HepG2 (cell line): ENCODE data around the gene NDUFAF3. TPM values are rescaled to one million over a fixed set of nuclear protein-coding genes. Genes with fewer than 3 reads are reported as not detected.

Experiments
- ATAC-seq: fragments of 200-7000 bp; cut with Tn5 transposase; 3 replicates; pipeline ENCODE4 v1.9.1; 2020; ENCODE audit warnings: mild to moderate bottlenecking, moderate library complexity
- BruUV-seq: library from RNA; stranded (reverse); fragments of 400-500 nt; replicated peaks from 2 replicates; lab custom pipeline; 2021; lab: Mats Ljungman, UMichigan
- CTCF ChIA-PET: fragments of 300-600 bp; formaldehyde crosslinking; extraction: SDS; loops from one replicate; lab custom pipeline; 2021; ENCODE audit warnings: low total read pairs, inconsistent platforms, low intra/inter-chr PET ratio; lab: Yijun Ruan, JAX
- POLR2A ChIA-PET: fragments of 350-600 bp; sonication (Branson Sonifier 250); formaldehyde crosslinking; loops from one replicate; lab custom pipeline; 2020; ENCODE audit warnings: antibody characterized with exemption, inconsistent platforms; lab: Yijun Ruan, JAX
- DNase-seq: peaks from one replicate; pipeline ENCODE4 v3.0.0-alpha.2; 2015; ENCODE audit warnings: low spot score
- FAIRE-seq: peaks from 3 replicates; lab custom pipeline; 2011; peaks lifted over from hg19 to GRCh38; lab: Jason Lieb, UNC
- H2AFZ ChIP-seq: one replicate; pipeline ENCODE4 v1.6.1; 2011; ENCODE audit warnings: low read length, inconsistent platforms
- H3K27ac ChIP-seq: fragments of 300-600 bp; 3 replicates; pipeline ENCODE4 v1.8.0; 2011; ENCODE audit warnings: mixed run types, mild to moderate bottlenecking, mixed read lengths, low read length, inconsistent platforms; ENCODE audit not compliant: insufficient read depth; ENCODE audit errors: extremely low read length
- H3K27me3 ChIP-seq, 2 experiments: fragments of 200-600 bp in 1 of 2; 2 replicates in 1 of 2; 3 replicates in 1 of 2; pipeline versions ENCODE4 v1.6.0 to v1.8.0; 2011; ENCODE audit warnings: low read length in 2 of 2, mild to moderate bottlenecking in 2 of 2, moderate library complexity in 2 of 2, inconsistent platforms in 1 of 2; ENCODE audit not compliant: insufficient read depth in 2 of 2, control insufficient read depth in 1 of 2
- H3K36me3 ChIP-seq, 2 experiments: fragments of 200-600 bp in 1 of 2; replicated peaks in 1 of 2; 2 replicates in 1 of 2; 3 replicates in 1 of 2; pipeline versions ENCODE4 v1.5.1 to v1.8.0; 2011; ENCODE audit warnings: low read length in 2 of 2, inconsistent platforms in 1 of 2; ENCODE audit not compliant: insufficient read depth in 2 of 2, control insufficient read depth in 1 of 2
- H3K4me1 ChIP-seq: 2 replicates; pipeline ENCODE4 v1.5.1; 2012; ENCODE audit warnings: low read length, inconsistent platforms; ENCODE audit not compliant: insufficient read depth
- H3K4me2 ChIP-seq: 2 replicates; pipeline ENCODE4 v1.6.0; 2011; ENCODE audit warnings: low read depth, low read length, inconsistent platforms
- H3K4me3 ChIP-seq, 3 experiments: fragments of 200-600 bp in 1 of 3; sonication (generic), shearing (Covaris generic) in 1 of 3; replicated peaks in 1 of 3; 2 replicates each; pipeline ENCODE4 v1.5.1; 2011 to 2016; ENCODE audit warnings: low read length in 3 of 3, inconsistent platforms in 2 of 3, low read depth in 2 of 3, mild to moderate bottlenecking in 2 of 3, control low read depth in 1 of 3, mixed read lengths in 1 of 3; ENCODE audit not compliant: insufficient read depth in 1 of 3
- H3K79me2 ChIP-seq: one replicate; pipeline ENCODE4 v1.6.1; 2011; ENCODE audit warnings: low read length, inconsistent platforms; ENCODE audit not compliant: insufficient read depth
- H3K9ac ChIP-seq: 2 replicates; pipeline ENCODE4 v1.6.0; 2011; ENCODE audit warnings: mild to moderate bottlenecking, low read depth, low read length, inconsistent platforms; ENCODE audit not compliant: insufficient read depth
- H3K9me3 ChIP-seq: 2 replicates; pipeline ENCODE4 v1.5.1; 2012; ENCODE audit warnings: mild to moderate bottlenecking, low read length
- H4K20me1 ChIP-seq: 2 replicates; pipeline ENCODE4 v1.6.0; 2011; ENCODE audit warnings: inconsistent platforms, mild to moderate bottlenecking, low read length, moderate library complexity; ENCODE audit not compliant: insufficient read depth
- E2F1 ChIP-seq: sonication (generic); formaldehyde crosslinking; IDR thresholded peaks from 2 replicates; pipeline ENCODE4 v1.5.0; 2020; ENCODE audit warnings: missing genetic modification reagents
- HMG20B ChIP-seq: conservative IDR thresholded peaks from 2 replicates; pipeline ENCODE4 v1.6.1; 2016; ENCODE audit warnings: missing genetic modification reagents, missing compliant biosample characterization
- HOXD1 ChIP-seq: sonication (generic); formaldehyde crosslinking; IDR thresholded peaks from 2 replicates; pipeline ENCODE4 v1.5.0; 2020; ENCODE audit warnings: missing genetic modification reagents
- KLF11 ChIP-seq: IDR thresholded peaks from 2 replicates; pipeline ENCODE4 v1.6.1; 2016; ENCODE audit warnings: missing compliant biosample characterization
- NR1H2 ChIP-seq: sonication (generic); formaldehyde crosslinking; IDR thresholded peaks from 2 replicates; pipeline ENCODE4 v1.8.1; 2022; ENCODE audit warnings: low read depth, missing genetic modification reagents, borderline replicate concordance
- POGZ ChIP-seq: sonication (generic); formaldehyde crosslinking; IDR thresholded peaks from 2 replicates; pipeline ENCODE4 v1.4.0; 2020; ENCODE audit warnings: mild to moderate bottlenecking, missing genetic modification reagents
- RAD21 ChIP-seq: fragments of 450-650 bp; formaldehyde crosslinking; IDR thresholded peaks from 2 replicates; pipeline ENCODE4 v1.5.0; 2020; ENCODE audit warnings: mild to moderate bottlenecking
- RBAK ChIP-seq: sonication (generic); formaldehyde crosslinking; IDR thresholded peaks from 2 replicates; pipeline ENCODE4 v1.5.1; 2020; ENCODE audit warnings: mild to moderate bottlenecking, missing genetic modification reagents
- SP140L ChIP-seq: sonication (generic); formaldehyde crosslinking; IDR thresholded peaks from 2 replicates; pipeline ENCODE4 v1.4.0; 2020; ENCODE audit warnings: missing genetic modification reagents, borderline replicate concordance
- STAG1 ChIP-seq: sonication (generic); formaldehyde crosslinking; IDR thresholded peaks from 2 replicates; pipeline ENCODE4 v1.4.0; 2020; ENCODE audit warnings: missing genetic modification reagents
- TGIF2 ChIP-seq: IDR thresholded peaks from 2 replicates; pipeline ENCODE4 v1.6.1; 2016; ENCODE audit warnings: control low read depth, missing compliant biosample characterization
- TMF1 ChIP-seq: sonication (generic); formaldehyde crosslinking; IDR thresholded peaks from 2 replicates; pipeline ENCODE4 v1.8.1; 2022; ENCODE audit warnings: low read depth, missing genetic modification reagents
- TOPORS ChIP-seq: sonication (generic); formaldehyde crosslinking; IDR thresholded peaks from 2 replicates; pipeline ENCODE4 v1.8.0; 2023; ENCODE audit warnings: mild to moderate bottlenecking, missing genetic modification reagents
- ZNF136 ChIP-seq: sonication (generic); formaldehyde crosslinking; IDR thresholded peaks from 2 replicates; pipeline ENCODE4 v1.8.1; 2022; ENCODE audit warnings: low read depth, mild to moderate bottlenecking, moderate library complexity, missing genetic modification reagents
- ZNF234 ChIP-seq: sonication (generic); formaldehyde crosslinking; conservative IDR thresholded peaks from 2 replicates; pipeline ENCODE4 v1.5.1; 2020; ENCODE audit warnings: mild to moderate bottlenecking, missing genetic modification reagents
- ZNF414 ChIP-seq: sonication (generic); formaldehyde crosslinking; IDR thresholded peaks from 2 replicates; pipeline ENCODE4 v1.5.0; 2020; ENCODE audit warnings: missing genetic modification reagents
- WGBS: methylation state at CpG from one replicate; pipeline ENCODE4 v1.1.6; 2017; ENCODE audit warnings: low lambda C conversion rate; 5-methylcytosine and 5-hydroxymethylcytosine counted together
- in situ Hi-C: cut with HindIII; loops from 2 replicates; pipeline ENCODE4 v1.10.0; 2017; ENCODE audit warnings: low pct_unique_long_range_greater_than_20kb; ENCODE audit not compliant: extremely low pct_ligation_motif_present
- intact Hi-C: fragments of 100-400 bp; cut with micrococcal nuclease; formaldehyde crosslinking; loops from one replicate; pipeline ENCODE4 v1.10.0; 2022; ENCODE audit not compliant: unreplicated experiment
- polyA plus RNA-seq, 8 experiments: library from polyadenylated mRNA; depleted of rRNA in 3 of 8; stranded (reverse) in 7 of 8; unstranded in 1 of 8; fragments of >200 nt; fragmentation: Illumina TruSeq in 4 of 8; extraction: Trizol in 4 of 8; gene quantifications; 2 replicates each; pipeline versions ENCODE4 v1.2.1 to v1.2.3, GENCODE V29; 2011 to 2016; ENCODE audit warnings: low read depth in 4 of 8, missing spikeins in 1 of 8, mixed read lengths in 1 of 8; ENCODE audit not compliant: insufficient read depth in 1 of 8
- total RNA-seq, 5 experiments: library from RNA; depleted of rRNA; stranded (reverse); fragments of >200 nt; fragmentation: Illumina TruSeq; extraction: Trizol; gene quantifications; 2 replicates each; pipeline ENCODE4 v1.2.3, GENCODE V29; 2016; ENCODE audit warnings: low read depth in 1 of 5
- TF ChIP-seq, protein P1 (sequence below): sonication (generic); formaldehyde crosslinking; IDR thresholded peaks from 2 replicates; pipeline ENCODE4 v1.8.1; 2022; ENCODE audit warnings: mild to moderate bottlenecking, missing genetic modification reagents
- TF ChIP-seq, protein P2 (sequence below): sonication (generic); formaldehyde crosslinking; IDR thresholded peaks from 2 replicates; pipeline ENCODE4 v1.4.0; 2020; ENCODE audit warnings: mild to moderate bottlenecking, missing genetic modification reagents
- TF ChIP-seq, protein P3 (sequence below): sonication (generic); formaldehyde crosslinking; IDR thresholded peaks from 2 replicates; pipeline ENCODE4 v1.5.0; 2020; ENCODE audit warnings: mild to moderate bottlenecking, missing genetic modification reagents, moderate library complexity

Gene NDUFAF3
- total and polyA plus RNA-seq, 2 of the 13 experiments (the other 11 are each of a cell fraction or from before 2014, with no cell fraction given): 39.0 to 50.0 TPM

GRCh38 chr3:48996640-48997039 lies 25.3 kb upstream of the NDUFAF3 start (continued):
- no peak for TF ChIP-seq TGIF2 (CRISPR knock-in tag)
- no peak for TF ChIP-seq ZNF414 (CRISPR knock-in tag)
- no peak for TF ChIP-seq HOXD1
- no peak for TF ChIP-seq TOPORS (CRISPR knock-in tag)
- no peak for TF ChIP-seq KLF11
- TF ChIP-seq, protein P1, sequence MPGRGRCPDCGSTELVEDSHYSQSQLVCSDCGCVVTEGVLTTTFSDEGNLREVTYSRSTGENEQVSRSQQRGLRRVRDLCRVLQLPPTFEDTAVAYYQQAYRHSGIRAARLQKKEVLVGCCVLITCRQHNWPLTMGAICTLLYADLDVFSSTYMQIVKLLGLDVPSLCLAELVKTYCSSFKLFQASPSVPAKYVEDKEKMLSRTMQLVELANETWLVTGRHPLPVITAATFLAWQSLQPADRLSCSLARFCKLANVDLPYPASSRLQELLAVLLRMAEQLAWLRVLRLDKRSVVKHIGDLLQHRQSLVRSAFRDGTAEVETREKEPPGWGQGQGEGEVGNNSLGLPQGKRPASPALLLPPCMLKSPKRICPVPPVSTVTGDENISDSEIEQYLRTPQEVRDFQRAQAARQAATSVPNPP (CRISPR knock-in tag): no peak
- TF ChIP-seq TMF1 (CRISPR knock-in tag): no peak
- no peak for TF ChIP-seq E2F1 (CRISPR knock-in tag)

GRCh38 chr3:48997102-48997635 lies 24.8 kb upstream of the NDUFAF3 start:
- no peaks in the 10 kb centered on the region for H3K9me3 ChIP-seq
- H3K79me2 ChIP-seq: no peaks in the 10 kb centered on the region
- H3K4me3 ChIP-seq: no peak overlapping the region; a peak in 1 of 6 replicates
- in situ Hi-C loops: no loop called here
- H3K9ac ChIP-seq: no peak overlapping the region
- H3K4me2 ChIP-seq: peak overlapping the region; percentile 59
- no peak for FAIRE-seq
- no TSS peak for BruUV-seq
- peaks cover 53% of the 10 kb centered on the region for H3K4me1 ChIP-seq
- H3K27ac ChIP-seq: no peak overlapping the region
- no peak overlapping the region for H2AFZ ChIP-seq
- peak; percentile 76 for ATAC-seq
- H3K27me3 ChIP-seq: no peaks in the 10 kb centered on the region
- ChIA-PET POLR2A (interaction anchor here (0.9 to 2.9 kb wide), 4 partner anchors 10 to 135 kb away, joined by 3 to 26 read pairs (median 6); partner anchors contain the start of genes IMPDH2, LAMB2, NDUFAF3 and WDR6), CTCF (interaction anchor here (1.0 kb wide), 1 partner anchor 17 kb away, joined by 3 read pairs; no protein-coding TSS in a partner anchor)
- H3K36me3 ChIP-seq: no peaks in the 10 kb centered on the region
- intact Hi-C loops: no loop called here
- 17% methylated on average over 2 of the region's 8 CpGs for WGBS
- no peaks in the 10 kb centered on the region for H4K20me1 ChIP-seq
- no peak for DNase-seq
- no peak for TF ChIP-seq NR1H2
- TF ChIP-seq ZNF136 (CRISPR knock-in tag): no peak
- TF ChIP-seq, protein P2, sequence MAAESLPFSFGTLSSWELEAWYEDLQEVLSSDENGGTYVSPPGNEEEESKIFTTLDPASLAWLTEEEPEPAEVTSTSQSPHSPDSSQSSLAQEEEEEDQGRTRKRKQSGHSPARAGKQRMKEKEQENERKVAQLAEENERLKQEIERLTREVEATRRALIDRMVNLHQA: no peak
- no peak for TF ChIP-seq RAD21
- TF ChIP-seq, protein P3, sequence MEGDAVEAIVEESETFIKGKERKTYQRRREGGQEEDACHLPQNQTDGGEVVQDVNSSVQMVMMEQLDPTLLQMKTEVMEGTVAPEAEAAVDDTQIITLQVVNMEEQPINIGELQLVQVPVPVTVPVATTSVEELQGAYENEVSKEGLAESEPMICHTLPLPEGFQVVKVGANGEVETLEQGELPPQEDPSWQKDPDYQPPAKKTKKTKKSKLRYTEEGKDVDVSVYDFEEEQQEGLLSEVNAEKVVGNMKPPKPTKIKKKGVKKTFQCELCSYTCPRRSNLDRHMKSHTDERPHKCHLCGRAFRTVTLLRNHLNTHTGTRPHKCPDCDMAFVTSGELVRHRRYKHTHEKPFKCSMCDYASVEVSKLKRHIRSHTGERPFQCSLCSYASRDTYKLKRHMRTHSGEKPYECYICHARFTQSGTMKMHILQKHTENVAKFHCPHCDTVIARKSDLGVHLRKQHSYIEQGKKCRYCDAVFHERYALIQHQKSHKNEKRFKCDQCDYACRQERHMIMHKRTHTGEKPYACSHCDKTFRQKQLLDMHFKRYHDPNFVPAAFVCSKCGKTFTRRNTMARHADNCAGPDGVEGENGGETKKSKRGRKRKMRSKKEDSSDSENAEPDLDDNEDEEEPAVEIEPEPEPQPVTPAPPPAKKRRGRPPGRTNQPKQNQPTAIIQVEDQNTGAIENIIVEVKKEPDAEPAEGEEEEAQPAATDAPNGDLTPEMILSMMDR (CRISPR knock-in tag): peak; percentile 60
- TF ChIP-seq STAG1: peak; percentile 34
- TF ChIP-seq RBAK (CRISPR knock-in tag): no peak
- TF ChIP-seq POGZ: no peak
- no peak for TF ChIP-seq ZNF234 (CRISPR knock-in tag)
- no peak for TF ChIP-seq SP140L (CRISPR knock-in tag)
- no peak for TF ChIP-seq HMG20B (CRISPR knock-in tag)
